Fibroblast of skin of scalp (primary cell): ENCODE results near the gene MACF1.
"Not testable (repeated sequence)": the region's sequence is repeated elsewhere in the genome, so short reads cannot be mapped to it uniquely, and the experiment has no call there.

ENCODE experiments used
- DNase-seq: peaks from one replicate; pipeline ENCODE4 v3.0.0-alpha.2; 2013

Gene MACF1

DNA sequence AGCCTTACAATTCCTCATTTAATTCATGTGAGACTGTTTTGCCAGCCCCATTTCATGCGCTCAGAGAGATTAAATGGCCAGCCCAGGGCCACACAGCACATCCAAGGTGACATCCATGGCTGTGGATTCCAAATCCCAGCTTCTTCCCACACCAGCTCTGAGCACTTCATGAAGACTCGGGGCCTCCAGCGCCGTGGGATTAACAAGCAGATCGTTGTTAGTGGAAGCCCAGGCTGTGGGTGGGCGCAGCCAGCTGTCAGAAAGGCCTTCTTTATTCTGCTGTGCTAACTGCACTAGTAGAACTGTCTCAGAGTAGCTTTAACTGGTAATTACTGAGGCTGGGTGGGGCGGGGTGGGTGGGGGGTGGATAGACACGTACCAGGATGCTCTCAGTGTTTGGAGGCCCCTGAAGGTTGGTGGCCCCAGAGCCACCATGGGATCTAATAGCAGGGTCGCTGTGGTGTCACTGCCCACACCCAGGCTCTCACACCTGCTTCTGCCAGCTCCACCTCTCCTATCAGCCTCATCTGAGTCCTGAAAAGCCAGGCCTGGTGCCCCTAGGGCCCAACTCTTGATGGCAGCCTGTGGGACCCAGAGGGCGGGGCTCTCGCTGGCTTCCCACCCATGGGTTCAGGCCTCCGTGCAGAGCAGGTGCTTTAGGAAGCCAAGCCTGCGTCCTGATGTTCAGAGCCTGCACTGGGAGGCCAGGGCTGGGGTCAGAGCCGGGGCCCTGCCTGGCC lies 290.3 kb downstream of the MACF1 start:
- DNase-seq, result no peak

DNA sequence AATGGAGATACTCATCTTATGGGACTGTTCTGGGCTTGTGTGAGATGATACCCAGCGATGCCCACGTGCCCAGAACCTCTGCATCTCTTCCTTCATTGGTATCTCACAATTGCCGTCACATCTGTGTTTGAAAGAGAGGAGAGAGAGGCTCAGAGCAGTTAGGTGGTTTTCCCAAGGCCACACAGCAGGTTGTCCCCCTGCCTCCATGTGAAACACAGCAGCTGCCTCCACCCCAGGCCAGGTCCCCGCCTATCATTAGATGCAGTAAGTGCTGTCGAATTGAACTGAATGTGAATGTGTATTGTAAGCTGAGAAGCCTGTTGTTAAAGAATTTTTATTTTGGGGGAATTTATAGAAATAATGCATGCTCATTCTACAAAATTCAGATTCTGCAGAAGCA lies 292.0 kb downstream of the MACF1 start:
- DNase-seq, result not testable (repeated sequence)

DNA sequence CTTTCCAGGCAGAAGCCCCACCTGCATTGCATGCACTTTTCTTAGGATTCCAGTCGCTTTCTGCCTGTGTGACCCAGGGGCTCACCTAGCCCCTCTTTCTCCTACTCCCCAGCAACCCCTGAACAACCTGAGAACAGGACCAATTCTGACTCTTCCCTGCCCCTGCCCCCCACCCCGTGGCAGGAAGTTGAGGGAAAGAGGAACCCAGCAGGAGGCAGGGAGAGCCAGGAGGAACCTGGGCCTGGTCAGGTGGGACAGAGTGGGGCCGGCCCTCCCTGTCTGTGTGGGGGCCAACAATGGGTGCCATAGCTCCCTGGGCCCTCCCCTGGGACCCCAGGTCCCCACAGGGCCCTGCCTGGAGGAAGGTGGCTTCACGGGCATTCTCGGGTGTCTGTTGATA lies 293.1 kb downstream of the MACF1 start:
- no peak for DNase-seq

GRCh38 chr1:39498096-39498710 lies 293.7 kb downstream of the MACF1 start:
- peak; percentile 34 for DNase-seq

DNA sequence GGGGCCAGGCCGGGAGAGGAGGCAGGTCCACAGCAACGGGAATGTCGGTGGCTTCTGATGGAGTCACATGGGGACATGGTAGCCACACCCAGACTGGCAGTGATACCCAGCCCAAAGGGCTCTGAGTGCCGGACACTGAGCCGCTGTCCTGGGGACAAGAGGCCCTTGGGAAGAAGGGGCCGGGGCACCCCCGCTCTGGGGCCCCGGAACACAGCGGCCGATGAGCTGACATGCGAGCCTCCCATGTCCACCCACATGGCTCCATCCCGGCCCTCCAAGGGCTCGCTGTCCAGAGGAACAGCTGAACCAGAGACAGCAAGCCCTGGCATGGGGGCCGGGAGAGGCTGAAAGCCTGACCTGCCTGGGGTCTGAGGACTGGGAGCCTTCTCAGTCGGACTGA lies 294.3 kb downstream of the MACF1 start:
- DNase-seq, result not testable (repeated sequence)

GRCh38 chr1:39499668-39500067 lies 295.2 kb downstream of the MACF1 start:
- no peak for DNase-seq

DNA sequence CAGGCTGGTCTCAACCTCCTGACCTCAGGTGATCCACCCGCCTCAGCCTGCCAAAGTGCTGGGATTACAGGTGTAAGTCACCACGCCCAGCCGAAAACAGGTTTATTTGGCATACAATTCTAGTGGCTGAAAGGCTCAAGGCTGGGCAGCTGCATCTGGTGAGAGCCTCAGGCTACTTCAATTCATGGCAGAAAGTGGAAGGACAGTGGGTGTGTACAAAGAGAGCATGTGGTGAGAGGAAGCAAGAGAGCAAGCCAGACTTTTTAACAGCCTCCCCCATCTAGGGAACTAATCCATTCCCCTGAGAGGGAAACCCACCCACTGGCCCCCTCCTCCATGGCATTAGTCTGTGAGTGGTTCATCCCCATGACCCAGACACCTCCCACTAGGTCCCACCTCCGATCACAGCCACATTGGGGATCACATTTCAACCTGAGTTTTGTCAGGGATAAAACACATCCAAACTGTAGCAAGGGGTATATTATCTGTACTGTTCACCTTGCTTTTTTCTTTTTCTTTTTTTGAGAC lies 296.4 kb downstream of the MACF1 start:
- DNase-seq, result no peak

GRCh38 chr1:39501666-39502065 lies 297.2 kb downstream of the MACF1 start:
- peak; percentile 58 for DNase-seq

DNA sequence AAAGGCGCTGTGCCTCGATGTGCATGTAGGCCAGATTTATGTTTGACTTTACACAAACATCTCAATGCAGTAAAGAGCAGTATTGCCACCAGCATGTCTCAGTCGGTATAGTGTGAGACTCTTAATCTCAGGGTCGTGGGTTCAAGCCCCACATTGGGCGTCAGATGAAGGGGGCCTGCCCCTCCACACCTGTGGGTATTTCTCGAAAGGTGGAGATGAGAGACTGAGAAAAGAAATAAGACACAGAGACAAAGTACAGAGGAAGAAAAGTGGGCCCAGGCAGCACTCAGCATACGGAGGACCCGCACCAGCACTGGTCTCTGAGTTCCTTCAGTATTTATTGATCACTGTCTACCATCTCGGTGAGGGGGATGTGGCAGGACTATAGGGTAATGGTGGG lies 299.9 kb downstream of the MACF1 start:
- DNase-seq, result not testable (repeated sequence)

DNA sequence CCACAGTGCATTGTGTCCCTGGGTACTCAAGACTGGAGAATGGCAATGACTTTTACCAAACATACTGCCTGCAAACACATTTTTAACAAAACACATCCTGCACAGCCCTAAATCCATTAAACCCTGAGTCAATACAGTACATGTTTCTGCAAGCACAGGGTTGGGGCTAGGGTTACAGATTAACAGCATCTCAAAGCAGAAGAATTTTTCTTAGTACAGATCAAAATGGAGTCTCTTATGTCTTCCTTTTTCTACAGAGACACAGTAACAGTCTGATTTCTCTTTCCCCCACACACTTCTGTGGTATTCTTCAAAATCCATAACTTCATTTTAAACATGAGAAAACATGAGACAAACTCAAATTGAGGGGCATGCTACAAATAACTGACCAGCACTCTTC lies 300.8 kb downstream of the MACF1 start:
- no peak for DNase-seq

DNA sequence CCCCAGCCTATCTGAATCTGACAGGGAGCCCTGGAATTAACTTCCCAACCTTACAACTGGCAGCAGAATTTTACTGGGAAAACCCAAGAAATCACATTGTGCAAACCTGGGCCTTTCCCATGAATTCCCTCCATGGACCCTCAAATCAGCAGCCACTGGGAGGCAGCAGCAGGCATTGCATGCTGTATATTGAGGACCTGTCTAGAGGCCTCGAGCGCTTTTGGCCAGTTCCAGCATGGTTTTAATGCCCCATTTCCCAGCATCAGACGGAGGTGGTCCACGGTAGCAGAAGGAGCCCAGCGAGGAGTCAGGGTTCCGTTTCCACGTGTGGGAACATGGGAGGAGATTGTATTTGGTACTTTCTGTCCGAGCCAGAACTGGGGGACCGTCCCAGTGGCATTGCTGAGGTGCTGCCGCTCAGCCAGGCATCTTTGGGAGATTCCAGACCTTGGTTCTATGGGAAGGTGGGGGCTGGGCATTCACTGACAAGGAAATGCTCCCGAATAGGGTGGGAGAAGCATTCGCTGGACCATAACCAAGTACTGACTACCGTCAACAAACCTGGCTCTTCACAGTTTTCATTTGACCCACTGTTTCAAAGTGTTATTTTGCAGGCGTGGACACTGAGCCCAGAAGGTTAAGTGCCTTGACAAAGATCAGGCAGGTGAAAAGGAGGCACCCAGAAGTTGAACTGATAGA lies 302.9 kb downstream of the MACF1 start:
- no peak for DNase-seq

DNA sequence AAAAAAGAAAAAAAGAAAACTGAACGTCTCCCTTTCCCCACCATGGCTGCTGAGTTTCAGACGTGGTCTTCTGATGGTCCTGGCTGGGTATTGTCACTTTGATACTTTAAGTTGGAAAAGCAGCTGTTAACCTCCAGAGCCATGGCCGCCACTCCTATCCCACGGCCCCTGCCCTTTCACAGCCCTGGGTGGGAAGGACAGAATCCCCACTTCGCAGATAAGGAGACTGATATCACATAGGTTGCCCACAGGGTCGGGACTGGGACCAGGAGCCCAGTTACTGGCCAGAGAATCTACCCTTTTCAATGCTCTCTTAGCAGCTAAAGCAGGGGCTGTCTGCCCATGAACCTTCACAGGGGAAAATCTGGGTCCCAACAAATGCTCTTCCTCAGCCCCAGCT lies 303.8 kb downstream of the MACF1 start:
- no peak for DNase-seq

DNA sequence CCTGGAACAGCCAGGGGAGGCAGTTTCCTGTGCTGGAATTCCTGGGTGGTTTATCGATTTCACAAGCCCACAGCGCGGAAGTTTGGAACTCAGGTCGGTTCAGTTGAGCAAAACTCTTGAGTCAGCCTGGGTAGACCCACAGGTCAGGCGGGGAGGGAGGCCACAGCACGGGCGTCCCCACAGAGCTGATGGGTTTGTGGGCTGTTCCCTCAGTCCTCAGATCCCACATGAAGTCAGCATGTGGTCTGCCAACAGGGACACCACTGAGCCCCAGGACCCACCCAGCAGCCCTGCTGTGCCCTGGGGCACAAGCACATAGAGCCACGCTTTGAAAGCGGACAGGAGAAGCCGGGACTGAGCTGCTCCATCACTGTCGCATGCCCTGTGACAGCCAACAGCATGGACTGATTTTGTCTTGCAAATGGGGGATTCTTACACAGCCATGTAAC lies 304.4 kb downstream of the MACF1 start:
- DNase-seq, result no peak

- no peak for DNase-seq
Measured at GRCh38 chr1:39509360-39510009, 305.0 kb downstream of the MACF1 start.

DNA sequence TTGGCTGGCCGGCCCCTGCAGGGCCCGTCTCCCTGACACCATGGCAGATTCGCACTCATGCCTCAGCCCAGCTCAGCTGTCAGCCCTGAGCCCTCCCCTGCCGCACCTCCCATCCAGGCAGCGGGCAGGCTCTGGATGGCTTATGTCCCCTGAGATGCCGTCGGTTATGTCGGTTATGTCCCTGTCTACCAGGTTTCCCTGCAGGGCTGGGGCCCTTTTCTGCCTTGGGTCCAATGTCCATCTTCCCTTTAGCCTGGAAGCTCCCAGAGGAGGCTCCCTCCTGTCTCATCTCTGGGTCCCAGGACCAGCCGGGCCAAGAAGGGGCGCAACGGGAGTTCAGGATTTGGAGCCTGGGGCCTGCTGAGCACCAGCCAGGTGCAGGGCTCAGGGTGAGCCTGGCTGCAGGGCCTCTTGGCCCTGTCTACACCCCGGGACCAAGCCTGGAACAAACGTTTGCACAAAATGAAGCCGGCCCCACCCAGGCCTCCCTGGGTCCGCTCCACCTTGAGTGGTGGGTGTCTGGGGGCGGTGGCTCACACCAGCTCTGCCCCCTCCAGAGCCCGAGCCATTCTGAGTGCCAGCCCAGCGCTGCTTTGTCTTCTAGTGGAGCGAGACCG lies 306.2 kb downstream of the MACF1 start:
- not testable (repeated sequence) for DNase-seq

GRCh38 chr1:39511477-39511876 lies 307.0 kb downstream of the MACF1 start:
- DNase-seq, result not testable (repeated sequence)

GRCh38 chr1:39512234-39512847 lies 307.8 kb downstream of the MACF1 start:
- DNase-seq, result not testable (repeated sequence)

- DNase-seq, result not testable (repeated sequence)
Measured at GRCh38 chr1:39514710-39515124, 310.2 kb downstream of the MACF1 start.

DNA sequence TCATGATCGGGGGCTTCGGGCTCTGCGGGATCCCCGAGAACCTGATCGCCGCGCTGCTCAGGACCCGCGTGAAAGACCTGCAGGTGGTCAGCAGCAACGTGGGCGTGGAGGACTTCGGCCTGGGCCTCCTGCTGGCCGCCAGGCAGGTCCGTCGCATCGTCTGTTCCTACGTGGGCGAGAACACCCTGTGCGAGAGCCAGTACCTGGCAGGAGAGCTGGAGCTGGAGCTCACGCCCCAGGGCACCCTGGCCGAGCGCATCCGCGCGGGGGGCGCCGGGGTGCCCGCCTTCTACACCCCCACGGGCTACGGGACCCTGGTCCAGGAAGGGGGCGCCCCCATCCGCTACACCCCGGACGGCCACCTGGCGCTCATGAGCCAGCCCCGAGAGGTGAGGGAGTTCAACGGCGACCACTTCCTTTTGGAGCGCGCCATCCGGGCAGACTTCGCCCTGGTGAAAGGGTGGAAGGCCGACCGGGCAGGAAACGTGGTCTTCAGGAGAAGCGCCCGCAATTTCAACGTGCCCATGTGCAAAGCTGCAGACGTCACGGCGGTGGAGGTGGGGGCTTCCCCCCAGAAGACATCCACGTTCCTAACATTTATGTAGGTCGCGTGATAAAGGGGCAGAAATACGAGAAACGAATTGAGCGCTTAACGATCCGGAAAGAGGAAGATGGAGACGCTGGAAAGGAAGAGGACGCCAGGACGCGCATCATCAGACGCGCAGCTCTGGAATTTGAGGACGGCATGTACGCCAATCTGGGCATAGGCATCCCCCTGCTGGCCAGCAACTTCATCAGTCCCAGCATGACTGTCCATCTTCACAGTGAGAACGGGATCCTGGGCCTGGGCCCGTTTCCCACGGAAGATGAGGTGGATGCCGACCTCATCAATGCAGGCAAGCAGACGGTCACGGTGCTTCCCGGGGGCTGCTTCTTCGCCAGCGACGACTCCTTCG lies 310.9 kb downstream of the MACF1 start:
- peak; percentile 23 for DNase-seq

- peak; percentile 22 for DNase-seq
Measured at GRCh38 chr1:39516841-39517240, 312.3 kb downstream of the MACF1 start.

DNA sequence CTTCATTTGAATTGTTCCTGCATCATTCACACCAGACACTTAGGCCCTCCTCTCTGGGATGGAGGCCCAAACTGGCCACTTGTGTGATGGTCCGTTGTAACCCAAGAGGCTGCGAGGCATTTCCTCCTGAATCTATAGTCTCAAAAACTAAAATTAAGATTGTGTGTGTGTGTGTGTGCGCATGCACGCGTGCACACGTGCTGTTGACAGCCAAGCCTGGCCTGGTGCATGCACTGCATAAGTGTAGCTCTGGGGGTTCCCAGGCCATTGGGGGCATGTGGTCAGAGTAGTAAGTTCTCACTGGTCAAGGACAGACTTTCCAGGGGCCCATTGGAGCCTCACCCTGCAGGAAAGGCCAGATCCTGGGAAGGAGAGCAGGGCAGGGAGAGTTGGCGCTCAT lies 313.4 kb downstream of the MACF1 start:
- not testable (repeated sequence) for DNase-seq
